Left ventricle myocardium inferior (tissue), 1 donor: ENCODE measurements around the gene B3GALT4. TPM values are rescaled to one million over a fixed set of nuclear protein-coding genes. Genes with fewer than 3 reads are reported as not detected.
"Not testable (repeated sequence)": the region's sequence is repeated elsewhere in the genome, so short reads cannot be mapped to it uniquely, and the experiment has no call there.

Experiments
- DNase-seq: peaks from one replicate; pipeline ENCODE4 v3.0.0-alpha.2; 2020
- H3K27ac ChIP-seq: fragments of 200-600 bp; replicated peaks from 2 replicates; pipeline ENCODE4 v1.8.0; 2021
- H3K27me3 ChIP-seq: fragments of 200-600 bp; 2 replicates; pipeline ENCODE4 v1.8.0; 2021; ENCODE audit warnings: low read depth
- H3K36me3 ChIP-seq: fragments of 200-600 bp; 2 replicates; pipeline ENCODE4 v1.8.0; 2021
- H3K4me1 ChIP-seq: fragments of 200-600 bp; 2 replicates; pipeline ENCODE4 v1.8.0; 2021
- H3K4me3 ChIP-seq: fragments of 200-600 bp; 2 replicates; pipeline ENCODE4 v1.8.0; 2021; ENCODE audit warnings: mild to moderate bottlenecking, moderate library complexity
- H3K9me3 ChIP-seq: fragments of 200-600 bp; replicated peaks from 2 replicates; pipeline ENCODE4 v1.8.0; 2021
- CTCF ChIP-seq: fragments of 200-600 bp; IDR thresholded peaks from 2 replicates; pipeline ENCODE4 v1.8.0; 2021; ENCODE audit warnings: antibody characterized with exemption, mild to moderate bottlenecking, borderline replicate concordance
- intact Hi-C: fragments of 100-400 bp; cut with micrococcal nuclease; formaldehyde crosslinking; loops from one replicate; pipeline ENCODE4 v1.11.0; 2022
- total RNA-seq: library from RNA; stranded (reverse); fragmentation: NEBNext Ultra II Directional; extraction: Animal tissue kit (Norgen Biotek cat#: 25700); gene quantifications from one replicate; pipeline ENCODE4 v1.2.1, GENCODE V29; 2021
- donor health status: DM: no; HTN: yes; CAD: no; lungs with severe emphysema.

B3GALT4 gene
- total RNA-seq, 1 donor from 2014 or later, result 7.5 TPM

GRCh38 chr6:33259032-33259431 is 17.9 kb upstream of the B3GALT4 start:
- intact Hi-C loops, result no loop called here
- no peak for TF ChIP-seq CTCF
- Histone ChIP-seq H3K27ac (no peak overlapping the region), H3K27me3 (no peaks in the 10 kb centered on the region), H3K4me1 (no peaks in the 10 kb centered on the region), H3K36me3 (peaks cover 71% of the 10 kb centered on the region), H3K9me3 (no peaks in the 10 kb centered on the region), H3K4me3 (no peak overlapping the region)
- DNase-seq, result no peak

GRCh38 chr6:33262490-33262889 is 14.4 kb upstream of the B3GALT4 start:
- H3K4me3 ChIP-seq, intact Hi-C loops, H3K27ac ChIP-seq, H3K27me3 ChIP-seq, H3K4me1 ChIP-seq, DNase-seq, H3K9me3 ChIP-seq: not testable (repeated sequence)
- H3K36me3 ChIP-seq, result peaks cover 92% of the 10 kb centered on the region

- Histone ChIP-seq H3K4me1 (no peaks in the 10 kb centered on the region), H3K4me3 (no peak overlapping the region), H3K9me3 (no peaks in the 10 kb centered on the region), H3K36me3 (peaks cover 94% of the 10 kb centered on the region), H3K27me3 (no peaks in the 10 kb centered on the region), H3K27ac (no peak overlapping the region)
- no peak for DNase-seq
- TF ChIP-seq CTCF, result no peak
- intact Hi-C loops, result no loop called here
These were observed 12.9 kb upstream of the B3GALT4 start for GRCh38 chr6:33264015-33264414.

GRCh38 chr6:33271117-33271467 is 5.8 kb upstream of the B3GALT4 start:
- Histone ChIP-seq H3K4me3 (peak overlapping the region; percentile 79), H3K9me3 (no peaks in the 10 kb centered on the region), H3K4me1 (peaks cover 60% of the 10 kb centered on the region), H3K27me3 (no peaks in the 10 kb centered on the region), H3K36me3 (peaks cover 68% of the 10 kb centered on the region), H3K27ac (peak overlapping the region; percentile 97)
- DNase-seq, result no peak
- no peak for TF ChIP-seq CTCF
- intact Hi-C loops, result no loop called here

- no peak for TF ChIP-seq CTCF
- Histone ChIP-seq H3K4me3 (peak within 1 kb of the TSS; percentile 79), H3K27me3 (no peaks in the 10 kb centered on the region), H3K36me3 (peaks cover 66% of the 10 kb centered on the region), H3K9me3 (no peaks in the 10 kb centered on the region), H3K27ac (peak within 1 kb of the TSS; percentile 97), H3K4me1 (peaks cover 66% of the 10 kb centered on the region)
- intact Hi-C loops, result no loop called here
- peak; percentile 89 for DNase-seq
These were observed 5.3 kb upstream of the B3GALT4 start, which contains the start of the genes RPS18 and VPS52 for GRCh38 chr6:33271468-33272274. Gene RPS18, plus strand, starts transcription at chr6:33272075. Its CDS starts 45 bp downstream, at chr6:33272120. Gene VPS52, minus strand, starts transcription at chr6:33271876. Its CDS starts 201 bp downstream, at chr6:33271675.
